Posterior cingulate gyrus (tissue), 11 donors: ENCODE data around the gene RPS6KB2.
A peak's percentile ranks its signal among the peaks of the same experiment; 100 is the strongest.
"Not testable (repeated sequence)": the region's sequence is repeated elsewhere in the genome, so short reads cannot be mapped to it uniquely, and the experiment has no call there.

Source experiments
- DNase-seq, 10 donors: peaks; one replicate each; pipeline versions ENCODE4 v3.0.0 to v3.0.0-alpha.2; 2020 to 2021; ENCODE audit warnings: mixed read lengths in 3 of 10
- intact Hi-C: fragments of 100-400 bp; cut with DNase I; formaldehyde crosslinking; loops from one replicate; pipeline ENCODE4 v1.15.1; 2023

RPS6KB2 gene

GRCh38 chr11:67396587-67397389, 31.5 kb upstream of the RPS6KB2 start:
- intact Hi-C loops, result no loop called here
- DNase-seq, result no peak

GRCh38 chr11:67397536-67397935, 30.8 kb upstream of the RPS6KB2 start:
- intact Hi-C loops, result no loop called here

GRCh38 chr11:67397986-67398660, 30.2 kb upstream of the RPS6KB2 start:
- intact Hi-C loops, result no loop called here
- DNase-seq, result no peak

More at GRCh38 chr11:67397536-67397935, 30.8 kb upstream of the RPS6KB2 start:
- DNase-seq, result no peak

- DNase-seq, result no peak
- intact Hi-C loops, result no loop called here
Observed at GRCh38 chr11:67398661-67399563, 29.4 kb upstream of the RPS6KB2 start.

GRCh38 chr11:67400251-67400941, 27.9 kb upstream of the RPS6KB2 start:
- intact Hi-C loops, result loop anchor here (5.0 kb wide), 1 partner anchor 107 kb away; the partner anchor contains the start of genes CDK2AP2 and PITPNM1
- DNase-seq, result no peak

GRCh38 chr11:67400942-67401494, 27.3 kb upstream of the RPS6KB2 start:
- peak in 1 of 10 donors; percentile 87 for DNase-seq
- intact Hi-C loops, result loop anchor here (1.0 to 5.0 kb wide), 3 partner anchors 10 to 106 kb away; partner anchors contain the start of genes CDK2AP2, PITPNM1, RAD9A and TMEM134

GRCh38 chr11:67401495-67402191, 26.7 kb upstream of the RPS6KB2 start, which contains the start of gene PPP1CA:
Gene PPP1CA, minus strand, starts transcription at chr11:67401858. Its CDS starts 76 bp downstream, at chr11:67401782.
- intact Hi-C loops, result loop anchor here (1.0 to 5.0 kb wide), 3 partner anchors 10 to 106 kb away; partner anchors contain the start of genes CDK2AP2, PITPNM1, RAD9A and TMEM134
- DNase-seq, result peak; percentile 82 to 99 (median 90)

- intact Hi-C loops, result loop anchor here (5.0 kb wide), 1 partner anchor 105 kb away; the partner anchor contains the start of genes CDK2AP2 and PITPNM1
- not testable (repeated sequence) for DNase-seq
Observed at GRCh38 chr11:67402192-67402839, 26.0 kb upstream of the RPS6KB2 start.

GRCh38 chr11:67403085-67403484, 25.2 kb upstream of the RPS6KB2 start:
- DNase-seq, result not testable (repeated sequence)
- intact Hi-C loops, result loop anchor here (5.0 kb wide), 1 partner anchor 104 kb away; the partner anchor contains the start of genes CDK2AP2 and PITPNM1

- DNase-seq, result peak in 1 of 10 donors; percentile 76
- intact Hi-C loops, result loop anchor here (5.0 kb wide), 1 partner anchor 103 kb away; the partner anchor contains the start of genes CDK2AP2 and PITPNM1
Observed at GRCh38 chr11:67404515-67405195, 23.6 kb upstream of the RPS6KB2 start.

GRCh38 chr11:67405196-67405567, 23.1 kb upstream of the RPS6KB2 start:
- intact Hi-C loops, result no loop called here
- peak in 1 of 10 donors; percentile 73 for DNase-seq

GRCh38 chr11:67405688-67406339, 22.5 kb upstream of the RPS6KB2 start:
- intact Hi-C loops, result no loop called here
- no peak for DNase-seq

GRCh38 chr11:67406420-67406968, 21.8 kb upstream of the RPS6KB2 start:
- DNase-seq, result peak in 1 of 10 donors; percentile 80
- intact Hi-C loops, result no loop called here

- DNase-seq, result peak in 9 of 10 donors; percentile 56 to 95 (median 64)
- intact Hi-C loops, result no loop called here
Observed at GRCh38 chr11:67406969-67407687, 21.2 kb upstream of the RPS6KB2 start.

GRCh38 chr11:67407688-67408163, 20.6 kb upstream of the RPS6KB2 start:
- peak in 1 of 10 donors; percentile 82 for DNase-seq
- intact Hi-C loops, result no loop called here
